Measurements from ENCODE around the gene REPS2.

DNA sequence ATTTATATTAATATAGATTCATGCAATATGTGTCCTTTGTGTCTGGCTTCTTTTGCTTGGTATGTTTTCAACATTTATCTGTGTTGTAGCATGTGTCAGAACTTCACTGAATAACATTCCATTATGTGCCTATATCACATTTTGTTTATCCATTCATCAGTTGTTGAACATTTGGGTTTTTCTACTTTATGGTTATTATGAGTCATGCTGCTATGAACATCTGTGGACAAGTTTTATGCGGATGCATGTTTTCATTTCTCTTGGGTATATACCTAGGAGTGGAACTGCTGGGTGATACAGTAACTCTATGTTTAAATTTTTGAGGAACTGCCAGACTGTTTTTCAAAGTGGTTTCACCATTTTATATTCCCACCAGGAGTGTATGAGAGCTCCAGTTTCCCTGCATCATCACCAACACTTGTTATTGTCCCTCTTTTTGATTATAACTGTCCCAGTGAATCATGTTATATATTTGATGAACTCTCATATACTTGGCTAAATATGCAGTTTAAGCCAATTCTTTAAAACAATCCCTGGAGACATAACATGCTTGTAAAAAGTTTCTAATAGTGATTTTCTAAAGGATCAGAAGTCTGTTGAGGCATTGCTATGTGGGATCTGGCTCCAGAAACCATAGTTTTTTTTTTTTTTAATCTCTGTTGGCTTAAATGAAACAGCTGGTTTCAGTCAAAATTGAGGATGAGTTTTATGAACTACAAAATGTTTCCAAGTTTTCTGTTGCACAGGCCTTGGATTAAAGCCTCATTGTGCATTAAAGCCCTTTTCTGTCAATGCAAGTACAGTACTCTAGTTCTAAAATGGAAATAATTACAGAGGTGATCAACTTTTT is 21.6 kb upstream of the REPS2 start:
- TF ChIP-seq CTCF (IDR thresholded peaks at IDR 0.05) (no peak), POLR2A (IDR thresholded peaks at IDR 0.05) (no peak)

All from body of pancreas (tissue), 4 donors.